Prostate gland (tissue), 2 donors: Measurements from ENCODE around the gene QSOX1. TPM values are rescaled to one million over a fixed set of nuclear protein-coding genes. Genes with fewer than 3 reads are reported as not detected.

Source experiments
- DNase-seq: peaks from one replicate; pipeline ENCODE4 v3.0.0-alpha.2; 2019; ENCODE audit warnings: low spot score
- H3K27ac ChIP-seq, 2 donors: fragments of 200-600 bp; sonication (generic); 2 replicates each; pipeline ENCODE4 v1.5.1; 2017 to 2019
- H3K27me3 ChIP-seq: fragments of 200-600 bp; sonication (generic); replicated peaks from 2 replicates; pipeline ENCODE4 v1.5.1; 2019; ENCODE audit not compliant: insufficient read depth
- H3K36me3 ChIP-seq, 2 donors: fragments of 200-600 bp; sonication (generic); 1 replicate in 1 of 2; 2 replicates in 1 of 2; pipeline versions ENCODE4 v1.5.1 to v1.8.1; 2017 to 2019
- H3K4me1 ChIP-seq: fragments of 200-600 bp; sonication (generic); replicated peaks from 2 replicates; pipeline ENCODE4 v1.5.1; 2019
- H3K4me3 ChIP-seq, 2 donors: fragments of 200-600 bp; sonication (generic); 2 replicates each; pipeline ENCODE4 v1.5.1; 2017 to 2019
- H3K9me3 ChIP-seq: fragments of 200-600 bp; sonication (generic); 2 replicates; pipeline ENCODE4 v1.5.1; 2017
- POLR2A ChIP-seq: fragments of 450-650 bp; IDR thresholded peaks from one replicate; pipeline ENCODE4 v1.6.1; 2016; ENCODE audit warnings: antibody characterized with exemption, mild to moderate bottlenecking
- POLR2AphosphoS5 ChIP-seq: sonication (generic); formaldehyde crosslinking; IDR thresholded peaks from one replicate; pipeline ENCODE4 v1.6.1; 2017; ENCODE audit warnings: antibody characterized with exemption
- WGBS: methylation state at CpG from one replicate; pipeline ENCODE4 v1.1.5; 2018; 5-methylcytosine and 5-hydroxymethylcytosine counted together
- intact Hi-C: fragments of 100-400 bp; cut with DNase I; formaldehyde crosslinking; loops from one replicate; pipeline ENCODE4 v1.14.2; 2022
- total RNA-seq, 2 donors: library from RNA; depleted of rRNA; stranded (reverse); fragments of >200 nt; gene quantifications; one replicate each; pipeline ENCODE4 v1.1.0, GENCODE V29; 2016
- TF ChIP-seq, protein P1 (sequence below), 4 experiments: fragments of 200-600 bp in 2 of 4; fragments of 450-650 bp in 2 of 4; sonication (generic) in 2 of 4; IDR thresholded peaks; 1 replicate in 3 of 4; 2 replicates in 1 of 4; pipeline ENCODE4 v1.5.1; 2016 to 2019; ENCODE audit warnings: antibody characterized with exemption in 4 of 4, mild to moderate bottlenecking in 2 of 4, moderate library complexity in 2 of 4

QSOX1 gene
- total RNA-seq, 2 donors from 2014 or later, result 77.3 to 471 TPM

DNA sequence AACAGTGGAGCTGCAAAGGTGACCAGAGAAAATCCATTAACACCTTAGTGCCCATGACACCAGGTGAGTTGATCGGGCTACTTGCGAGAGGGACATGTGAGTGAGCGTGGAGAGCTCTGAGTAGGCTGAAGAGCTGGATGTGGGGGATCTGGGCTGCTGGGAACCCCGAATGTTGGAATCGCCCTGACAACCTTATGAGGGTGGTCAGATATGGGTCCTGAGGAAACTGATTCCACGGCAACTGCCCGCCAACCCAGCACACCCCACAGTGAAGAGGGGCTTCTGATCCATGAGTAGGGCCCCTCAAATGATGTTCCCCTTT, 705 bp upstream of the QSOX1 start:
- peak overlapping the region; percentile 79 to 87 for H3K27ac ChIP-seq
- H3K36me3 ChIP-seq, result no peaks in the 10 kb centered on the region
- H3K27me3 ChIP-seq, result no peaks in the 10 kb centered on the region
- intact Hi-C loops, result loop anchor here (5.0 to 10.0 kb wide), 2 partner anchors 42 to 199 kb away; partner anchors contain the start of gene CEP350
- DNase-seq, result no peak
- WGBS, result 7% methylated on average over 7 of the region's 7 CpGs
- no peaks in the 10 kb centered on the region for H3K9me3 ChIP-seq
- TF ChIP-seq POLR2AphosphoS5 (no peak), POLR2A (no peak)
- TF ChIP-seq, protein P1, sequence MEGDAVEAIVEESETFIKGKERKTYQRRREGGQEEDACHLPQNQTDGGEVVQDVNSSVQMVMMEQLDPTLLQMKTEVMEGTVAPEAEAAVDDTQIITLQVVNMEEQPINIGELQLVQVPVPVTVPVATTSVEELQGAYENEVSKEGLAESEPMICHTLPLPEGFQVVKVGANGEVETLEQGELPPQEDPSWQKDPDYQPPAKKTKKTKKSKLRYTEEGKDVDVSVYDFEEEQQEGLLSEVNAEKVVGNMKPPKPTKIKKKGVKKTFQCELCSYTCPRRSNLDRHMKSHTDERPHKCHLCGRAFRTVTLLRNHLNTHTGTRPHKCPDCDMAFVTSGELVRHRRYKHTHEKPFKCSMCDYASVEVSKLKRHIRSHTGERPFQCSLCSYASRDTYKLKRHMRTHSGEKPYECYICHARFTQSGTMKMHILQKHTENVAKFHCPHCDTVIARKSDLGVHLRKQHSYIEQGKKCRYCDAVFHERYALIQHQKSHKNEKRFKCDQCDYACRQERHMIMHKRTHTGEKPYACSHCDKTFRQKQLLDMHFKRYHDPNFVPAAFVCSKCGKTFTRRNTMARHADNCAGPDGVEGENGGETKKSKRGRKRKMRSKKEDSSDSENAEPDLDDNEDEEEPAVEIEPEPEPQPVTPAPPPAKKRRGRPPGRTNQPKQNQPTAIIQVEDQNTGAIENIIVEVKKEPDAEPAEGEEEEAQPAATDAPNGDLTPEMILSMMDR (IDR thresholded peaks at IDR 0.05), result no peak
- peaks cover 6% of the 10 kb centered on the region for H3K4me1 ChIP-seq
- peak overlapping the region; percentile 83 to 90 for H3K4me3 ChIP-seq

DNA sequence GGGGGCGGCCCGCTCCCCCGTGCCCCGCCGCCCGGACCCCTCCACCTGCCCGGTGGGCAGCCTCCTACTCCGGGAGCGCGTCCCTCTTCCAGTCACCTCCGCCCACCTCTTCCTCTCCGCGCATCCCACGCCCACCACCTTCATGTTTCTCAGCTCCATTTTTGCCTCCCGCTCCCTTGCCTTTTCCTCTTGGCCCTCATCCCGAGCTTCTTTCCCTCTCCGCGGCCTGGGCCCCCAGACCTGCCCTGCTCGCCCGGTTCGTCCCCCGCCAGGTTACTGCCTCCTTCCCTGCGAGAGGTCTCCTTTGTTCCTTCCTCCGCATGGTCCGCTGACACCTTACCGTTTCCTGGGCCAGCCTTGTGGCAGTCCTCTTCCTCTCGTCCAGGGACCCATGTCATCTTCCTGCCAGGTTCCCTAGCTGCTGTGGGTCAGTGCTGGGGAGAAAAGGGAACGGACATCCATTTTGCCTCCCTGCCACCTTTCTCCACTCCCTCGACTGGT, 563 bp downstream of the QSOX1 start:
- 1% methylated on average over 29 of the region's 29 CpGs for WGBS
- intact Hi-C loops, result loop anchor here (10.0 kb wide), 1 partner anchor 200 kb away; the partner anchor contains the start of gene CEP350
- DNase-seq, result no peak
- peak overlapping the region; percentile 71 to 87 for H3K27ac ChIP-seq
- no peaks in the 10 kb centered on the region for H3K9me3 ChIP-seq
- H3K4me1 ChIP-seq, result peaks cover 6% of the 10 kb centered on the region
- no peaks in the 10 kb centered on the region for H3K36me3 ChIP-seq
- TF ChIP-seq POLR2A (no peak), POLR2AphosphoS5 (no peak)
- TF ChIP-seq, protein P1 (IDR thresholded peaks at IDR 0.05), result no peak
- no peaks in the 10 kb centered on the region for H3K27me3 ChIP-seq
- peak overlapping the region; percentile 83 to 90 for H3K4me3 ChIP-seq

DNA sequence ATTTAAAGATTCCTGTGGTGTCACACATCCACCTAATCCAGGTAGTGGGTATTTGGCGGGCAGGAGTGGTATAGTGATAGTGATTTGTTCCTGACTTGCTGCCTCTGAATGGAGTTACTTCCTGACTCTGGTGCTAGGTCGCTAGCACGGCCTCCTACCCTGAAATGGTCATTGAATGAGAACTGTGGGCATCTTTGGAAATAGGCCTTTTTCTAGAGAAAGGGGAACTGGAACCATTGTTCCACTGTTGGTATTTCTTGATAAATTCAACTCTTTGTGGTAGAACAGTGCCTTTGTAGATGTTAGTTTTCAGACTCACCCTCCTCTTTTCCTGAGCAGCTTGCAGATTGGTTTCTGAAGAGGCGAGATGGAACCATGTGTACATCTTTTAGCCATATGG, 1.5 kb downstream of the QSOX1 start:
- no peak overlapping the region for H3K27ac ChIP-seq
- no peak for DNase-seq
- WGBS, result 83% methylated on average over 4 of the region's 4 CpGs
- no peaks in the 10 kb centered on the region for H3K36me3 ChIP-seq
- peaks cover 6% of the 10 kb centered on the region for H3K4me1 ChIP-seq
- no peak overlapping the region for H3K4me3 ChIP-seq
- intact Hi-C loops, result loop anchor here (10.0 kb wide), 1 partner anchor 201 kb away; the partner anchor contains the start of gene CEP350
- no peaks in the 10 kb centered on the region for H3K27me3 ChIP-seq
- TF ChIP-seq, protein P1 (IDR thresholded peaks at IDR 0.05), result no peak
- TF ChIP-seq POLR2A (no peak), POLR2AphosphoS5 (no peak)
- H3K9me3 ChIP-seq, result no peaks in the 10 kb centered on the region

DNA sequence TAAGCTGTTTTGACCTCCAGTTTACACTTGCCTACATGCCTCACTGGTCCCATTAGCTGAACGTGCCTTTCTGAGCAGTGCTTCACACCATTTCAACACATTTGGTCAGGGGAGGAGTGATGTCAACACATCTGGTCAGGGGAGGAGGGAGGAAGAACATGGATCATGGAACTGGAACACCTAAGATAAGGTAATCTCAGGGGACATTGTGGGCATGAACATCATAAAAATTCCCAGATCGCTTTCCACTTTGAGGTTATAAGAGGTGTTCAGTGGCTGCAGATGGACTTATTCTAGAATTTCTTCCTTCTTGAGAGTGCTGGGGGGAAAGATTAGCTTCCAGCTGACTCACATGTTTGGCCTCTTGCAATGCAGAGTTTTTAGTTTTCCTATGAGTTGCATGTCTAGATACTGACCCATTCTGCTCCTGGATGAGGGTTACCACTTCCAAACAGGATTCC, 2.0 kb downstream of the QSOX1 start:
- DNase-seq, result no peak
- Histone ChIP-seq H3K27me3 (no peaks in the 10 kb centered on the region), H3K27ac (no peak overlapping the region), H3K36me3 (no peaks in the 10 kb centered on the region), H3K4me1 (peaks cover 6% of the 10 kb centered on the region), H3K4me3 (no peak overlapping the region), H3K9me3 (no peaks in the 10 kb centered on the region)
- intact Hi-C loops, result loop anchor here (10.0 kb wide), 1 partner anchor 202 kb away; the partner anchor contains the start of gene CEP350
- TF ChIP-seq POLR2AphosphoS5 (no peak), POLR2A (no peak)
- TF ChIP-seq, protein P1 (IDR thresholded peaks at IDR 0.05), result no peak
- WGBS, result 83% methylated on average over 2 of the region's 2 CpGs

DNA sequence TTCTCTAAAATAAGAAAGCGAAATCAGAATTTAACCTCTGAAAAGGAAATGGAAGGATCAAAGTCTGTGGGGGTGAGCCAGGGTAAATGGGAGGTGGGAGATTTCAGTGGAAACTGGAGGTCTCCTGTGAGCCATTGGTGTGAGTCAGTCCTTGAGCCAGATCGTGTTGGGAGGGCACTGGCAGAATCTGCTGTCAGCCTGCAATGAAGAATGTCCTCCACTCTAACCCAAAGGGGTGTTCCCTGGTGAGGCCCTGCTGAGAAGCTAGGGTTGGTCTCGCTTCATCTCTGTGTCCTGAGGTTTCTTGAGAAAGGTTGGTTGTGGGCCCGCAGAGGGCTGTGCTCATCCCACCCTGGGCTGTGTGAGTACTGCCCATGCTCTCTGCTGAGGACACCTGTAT, 2.4 kb downstream of the QSOX1 start:
- Histone ChIP-seq H3K36me3 (no peaks in the 10 kb centered on the region), H3K4me1 (peaks cover 6% of the 10 kb centered on the region), H3K27ac (no peak overlapping the region), H3K27me3 (no peaks in the 10 kb centered on the region), H3K4me3 (no peak overlapping the region), H3K9me3 (no peaks in the 10 kb centered on the region)
- WGBS, result 83% methylated on average over 4 of the region's 4 CpGs
- TF ChIP-seq POLR2AphosphoS5, result no peak
- DNase-seq, result no peak
- intact Hi-C loops, result loop anchor here (10.0 kb wide), 1 partner anchor 202 kb away; the partner anchor contains the start of gene CEP350
